Stimulated activated CD8-positive, alpha-beta memory T cell treated with anti-CD3 and anti-CD28 coated beads, Interleukin-2, amount 100 ng/mL, for 1 hour (primary cell): ENCODE results near the gene AFF4.
A peak's percentile ranks its signal among the peaks of the same experiment; 100 is the strongest.
"Not testable (repeated sequence)": the region's sequence is repeated elsewhere in the genome, so short reads cannot be mapped to it uniquely, and the experiment has no call there.

Experiments
- DNase-seq, 2 donors: peaks; one replicate each; pipeline ENCODE4 v3.0.0-alpha.2; 2020; ENCODE audit warnings: low read depth in 2 of 2

AFF4 gene

DNA sequence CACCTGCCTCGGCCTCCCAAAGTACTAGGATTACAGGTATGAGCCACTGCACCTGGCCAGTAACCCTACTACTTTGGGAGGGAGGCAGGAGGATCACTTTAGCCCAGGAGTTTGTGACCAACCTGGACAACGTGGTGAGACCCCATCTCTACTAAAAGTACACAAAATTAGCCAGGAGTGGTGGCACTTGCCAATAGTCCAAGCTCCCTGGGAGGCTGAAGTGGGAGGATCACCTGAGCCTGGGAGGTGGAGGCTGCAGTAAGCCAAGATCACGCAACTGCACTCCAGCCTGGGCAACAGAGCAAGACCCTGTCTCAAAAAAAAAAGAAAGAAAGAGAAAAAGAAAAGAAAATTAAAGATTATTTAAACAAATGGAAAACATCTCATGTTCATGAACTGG lies 107.4 kb downstream of the AFF4 start:
- DNase-seq: no peak

DNA sequence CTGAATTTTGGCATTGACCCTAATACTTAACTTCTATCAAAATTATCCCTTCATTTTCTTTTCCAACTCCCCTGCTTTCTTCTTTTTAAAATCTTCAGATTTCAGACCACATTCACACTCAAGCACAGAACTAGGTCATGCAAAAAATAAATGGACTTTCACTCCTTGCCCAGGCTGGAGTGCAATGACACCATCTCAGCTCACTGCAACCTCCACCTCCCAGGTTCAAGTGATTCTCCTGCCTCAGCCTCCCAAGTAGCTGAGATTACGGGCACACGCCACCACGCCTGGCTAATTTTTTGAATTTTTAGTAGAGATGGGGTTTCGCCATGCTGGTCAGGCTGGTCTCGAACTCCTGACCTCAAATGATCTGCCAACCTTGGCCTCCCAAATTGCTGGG lies 108.4 kb downstream of the AFF4 start:
- not testable (repeated sequence) for DNase-seq

DNA sequence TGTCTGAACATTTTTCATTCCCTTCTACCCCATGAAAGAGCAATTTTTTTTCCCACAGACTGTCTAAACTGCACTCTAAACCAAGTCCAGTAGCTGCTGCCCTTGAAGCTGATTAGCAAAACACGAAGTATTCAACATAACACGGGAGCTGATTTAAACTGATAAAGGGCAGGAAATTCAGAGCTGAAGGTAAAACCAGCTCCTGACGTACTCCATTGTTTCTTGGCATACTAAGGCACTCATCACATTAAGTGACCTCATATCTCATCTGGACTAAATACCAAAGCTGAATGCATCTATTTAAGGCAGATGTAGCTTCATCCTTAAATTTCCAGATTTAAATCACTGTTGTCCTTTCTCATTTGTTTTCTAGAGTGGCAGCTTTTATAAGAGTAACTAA lies 109.1 kb downstream of the AFF4 start:
- no peak for DNase-seq

DNA sequence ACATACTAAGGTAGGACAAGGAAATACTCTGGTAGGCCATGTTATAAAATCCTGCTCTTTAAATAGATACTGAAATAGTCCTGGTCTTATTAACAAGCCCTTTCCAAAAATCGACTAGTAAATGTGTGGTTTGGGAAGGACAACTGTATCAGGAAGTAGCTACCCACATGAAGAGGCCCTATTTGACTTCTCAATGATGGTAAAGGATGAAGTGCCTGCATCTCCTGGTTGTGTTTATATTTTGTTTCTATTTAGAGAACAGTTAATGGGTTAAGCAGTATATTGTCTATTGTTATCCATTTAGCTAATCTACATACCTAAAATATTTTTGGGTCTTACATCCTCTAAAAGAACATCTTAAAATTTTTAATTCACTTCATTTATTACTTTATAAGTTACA lies 109.6 kb downstream of the AFF4 start:
- no peak for DNase-seq

DNA sequence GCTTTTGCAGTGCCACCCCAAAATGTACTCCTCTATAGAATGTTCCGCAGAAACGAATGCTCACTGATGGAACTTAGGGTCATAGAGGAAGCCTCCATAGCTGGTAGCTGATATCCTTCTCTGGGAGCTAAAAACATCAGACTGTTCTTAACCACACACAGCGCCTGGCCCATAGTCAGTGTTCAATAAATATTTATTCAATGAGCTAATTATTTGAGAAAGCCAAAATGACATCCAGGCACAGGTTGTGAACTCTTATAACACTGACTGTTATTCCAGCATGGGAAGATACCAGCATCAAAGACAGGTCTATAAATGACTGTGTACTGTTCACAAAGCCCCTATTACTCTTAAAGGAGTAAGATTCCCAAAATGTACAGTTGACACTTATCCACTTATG lies 110.1 kb downstream of the AFF4 start:
- DNase-seq: no peak

DNA sequence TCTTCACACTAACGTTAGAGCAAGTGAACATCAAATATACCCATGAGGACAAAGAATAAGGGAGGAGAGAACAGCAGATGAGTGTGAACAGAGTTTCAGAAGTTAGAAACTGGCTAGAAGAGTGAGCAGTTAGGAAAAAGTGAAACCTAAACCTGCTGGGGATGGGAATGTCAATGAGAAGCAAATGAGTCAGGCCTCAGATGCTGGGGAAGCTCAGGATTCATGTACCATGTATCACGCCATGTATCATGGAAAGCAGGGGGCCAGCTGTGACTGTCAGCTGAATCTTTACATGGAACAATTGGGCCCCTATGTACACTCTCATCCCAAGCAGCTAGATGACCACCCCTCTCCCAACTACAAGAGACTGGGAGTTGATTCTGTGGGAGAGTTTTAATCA lies 113.4 kb downstream of the AFF4 start:
- no peak for DNase-seq

DNA sequence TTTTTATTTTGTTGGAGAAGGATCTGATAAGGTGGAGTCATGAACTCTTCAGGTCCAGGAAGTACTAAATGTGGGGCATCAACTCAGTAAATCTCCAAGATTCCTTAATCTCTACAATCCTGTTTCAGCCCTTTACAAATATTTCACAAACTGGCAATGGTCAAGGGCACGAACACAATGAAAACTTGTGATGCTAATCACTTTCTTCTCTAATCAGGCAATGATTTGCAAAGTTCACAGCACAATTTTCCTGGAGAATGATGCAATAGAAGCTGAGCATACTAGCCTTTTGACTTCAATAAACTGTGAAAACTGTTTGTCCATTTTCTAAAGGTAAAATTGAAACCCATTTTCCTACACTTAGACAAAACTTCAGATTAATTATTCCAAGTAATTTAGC lies 114.1 kb downstream of the AFF4 start:
- no peak for DNase-seq

DNA sequence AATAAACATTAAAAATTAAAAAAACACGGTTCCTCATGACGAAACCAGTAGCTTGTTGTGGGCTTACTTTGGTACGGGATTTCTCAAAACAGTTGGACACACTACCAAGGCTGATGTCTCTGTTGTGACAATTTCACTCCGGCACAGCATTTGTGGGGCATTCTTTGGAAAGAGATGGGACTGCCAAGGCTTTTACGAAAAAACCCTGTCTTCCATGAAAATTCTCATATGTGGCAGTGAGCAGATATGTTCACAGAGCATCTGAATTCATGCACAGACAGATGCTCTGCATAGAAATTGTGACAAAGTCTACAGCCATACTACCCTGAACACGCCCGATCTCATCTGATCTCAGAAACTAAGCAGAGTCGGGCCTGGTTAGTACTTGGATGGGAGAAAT lies 115.2 kb downstream of the AFF4 start:
- DNase-seq: no peak

DNA sequence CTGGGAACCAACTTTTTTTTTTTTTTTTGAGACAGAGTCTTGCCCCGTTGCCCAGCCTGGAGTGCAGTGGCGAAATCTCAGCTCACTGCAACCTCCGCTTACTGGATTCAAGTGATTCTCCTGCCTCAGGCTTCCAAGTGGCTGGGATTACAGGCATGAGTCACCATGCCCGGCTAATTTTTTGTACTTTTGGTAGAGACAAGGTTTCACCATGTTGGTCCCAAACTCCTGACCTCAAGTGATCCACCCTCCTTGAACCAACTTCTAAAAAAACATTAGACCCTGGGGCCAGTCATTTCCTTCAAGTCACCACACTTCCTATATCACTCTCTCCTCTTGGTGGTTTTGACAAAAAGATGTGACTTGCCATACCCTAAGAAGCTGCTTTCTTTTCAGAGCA lies 122.1 kb downstream of the AFF4 start:
- no peak for DNase-seq

DNA sequence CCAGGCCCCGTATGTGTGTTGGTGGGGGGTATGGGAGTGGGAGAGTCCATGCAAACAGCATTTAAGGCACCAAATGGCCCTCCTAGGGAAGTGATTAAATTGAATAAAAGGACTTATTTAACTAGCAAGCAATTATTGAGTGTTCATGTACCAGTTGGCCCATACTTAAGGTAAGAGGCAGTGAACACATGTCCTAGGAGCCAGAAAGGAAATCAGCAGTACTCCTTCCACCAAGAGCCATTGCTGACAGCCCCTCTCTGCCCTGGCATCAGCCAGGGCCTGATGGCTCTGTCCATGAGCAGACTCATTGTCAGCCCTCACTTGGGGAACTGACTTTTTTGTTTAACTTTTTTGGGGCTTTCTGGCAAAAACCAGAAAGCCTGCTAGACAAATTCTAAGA lies 122.5 kb downstream of the AFF4 start:
- DNase-seq: no peak

DNA sequence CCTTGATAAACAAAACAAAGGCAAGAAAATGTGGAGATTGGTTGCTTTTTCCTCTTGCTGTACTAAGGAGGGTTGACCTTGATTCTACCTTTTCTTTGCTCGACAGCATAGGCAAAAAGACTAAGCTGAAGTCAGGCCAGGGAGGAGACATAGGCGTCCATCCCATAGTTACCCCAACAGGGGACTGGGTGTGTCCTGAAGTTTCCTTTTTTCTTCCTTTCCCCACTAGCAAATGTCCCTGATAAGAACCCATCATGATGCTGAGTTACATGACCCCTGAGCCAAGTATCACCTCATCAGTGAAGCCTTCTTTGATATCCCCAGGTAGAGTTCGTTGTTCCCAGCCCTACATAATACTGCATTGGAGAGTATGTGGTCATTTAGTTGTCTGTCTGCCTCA lies 123.1 kb downstream of the AFF4 start:
- no peak for DNase-seq

DNA sequence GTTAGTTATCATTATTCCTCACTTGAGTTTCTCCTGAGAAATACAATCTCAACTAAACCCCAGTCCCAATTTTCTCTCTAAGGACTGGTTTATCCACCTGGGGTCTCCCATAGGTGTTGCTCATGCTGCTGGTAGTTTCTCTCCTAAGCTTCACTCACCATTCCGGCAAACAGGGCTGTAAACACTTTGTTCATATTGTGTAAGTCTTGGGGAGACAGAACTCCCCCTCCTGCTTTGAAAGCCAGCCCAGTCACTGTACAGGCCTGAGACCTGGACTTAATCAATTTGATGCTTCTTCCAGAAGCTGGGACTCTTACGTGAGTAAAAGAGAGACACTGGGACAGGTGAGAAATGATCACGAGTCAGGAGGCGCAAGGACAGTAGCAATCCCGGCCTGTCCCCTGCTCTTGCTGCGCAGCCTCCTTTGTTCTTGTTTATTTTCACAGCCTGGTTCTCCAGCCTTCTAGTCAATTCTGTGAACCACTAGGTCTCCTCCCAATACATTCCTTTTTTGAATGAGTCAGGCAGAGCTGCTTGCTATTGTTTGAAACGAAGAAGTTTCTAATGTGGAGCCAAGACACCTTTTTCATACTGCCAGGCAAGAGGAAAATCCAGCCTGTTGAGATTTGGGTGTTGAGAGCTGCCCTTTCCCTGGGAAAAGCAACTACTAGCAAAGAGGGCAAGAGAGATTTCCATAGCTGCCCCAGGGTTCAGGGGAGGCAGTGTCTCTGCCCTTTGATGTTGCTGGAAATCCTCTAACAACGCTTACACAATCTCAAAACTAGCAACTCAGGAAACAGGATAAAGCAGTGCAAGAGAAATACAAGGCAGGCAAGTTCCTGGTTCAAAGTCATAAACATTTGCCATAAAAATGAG lies 123.8 kb downstream of the AFF4 start:
- no peak for DNase-seq

DNA sequence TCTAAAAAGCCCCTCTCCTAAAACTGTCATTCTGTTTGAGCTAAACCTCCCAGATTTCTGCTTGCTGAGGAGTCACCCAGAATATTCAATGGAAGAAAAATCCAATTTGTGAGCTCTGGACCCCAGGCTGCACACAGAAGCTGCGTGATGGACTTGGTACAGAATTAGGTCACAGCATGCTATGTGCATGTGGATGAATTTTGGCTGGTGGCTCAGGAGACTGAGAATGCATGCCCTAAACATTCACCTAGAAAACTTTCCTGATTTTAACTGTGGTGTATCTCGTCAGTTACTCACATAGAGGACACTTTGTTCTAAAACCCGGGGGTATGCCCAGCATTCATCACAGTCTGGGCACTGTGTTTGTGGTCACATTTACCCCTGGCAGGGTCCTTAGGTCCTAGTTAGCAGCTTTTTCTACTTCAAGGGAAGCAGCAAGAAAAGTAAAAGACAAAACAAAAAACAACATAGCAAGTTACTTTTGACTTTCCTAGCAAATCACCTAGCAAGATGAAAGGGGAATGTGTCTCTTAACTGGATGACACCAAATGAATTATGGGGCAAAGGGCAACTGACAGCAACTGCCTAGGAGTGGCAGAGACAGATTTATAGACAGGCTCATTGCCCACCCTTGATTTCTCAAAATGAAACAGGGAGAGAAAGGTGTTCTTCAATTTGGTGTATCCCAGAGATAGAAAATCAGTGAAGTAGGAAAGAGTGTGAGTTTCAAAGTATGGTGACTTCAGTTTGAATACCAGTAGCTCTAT lies 124.7 kb downstream of the AFF4 start:
- no peak for DNase-seq

DNA sequence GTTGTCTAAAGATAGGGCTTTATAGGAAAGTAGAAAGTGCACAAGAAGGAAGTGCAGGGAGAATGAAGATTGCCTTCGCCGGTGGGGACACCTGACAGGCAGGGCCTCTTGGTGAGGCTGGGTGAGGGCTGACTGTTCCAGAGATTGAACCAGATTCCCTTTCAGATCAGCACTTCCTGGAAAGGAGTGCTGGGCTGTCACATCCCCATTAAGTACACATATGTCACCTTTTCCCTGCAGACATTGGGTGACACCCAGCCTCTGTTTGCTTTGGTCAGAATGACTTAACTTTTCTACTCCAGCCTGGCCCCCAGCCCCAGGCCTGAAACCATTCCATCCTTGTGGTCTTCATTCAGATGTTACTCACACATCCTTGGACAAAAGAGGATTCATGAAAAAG lies 125.6 kb downstream of the AFF4 start:
- DNase-seq: no peak

DNA sequence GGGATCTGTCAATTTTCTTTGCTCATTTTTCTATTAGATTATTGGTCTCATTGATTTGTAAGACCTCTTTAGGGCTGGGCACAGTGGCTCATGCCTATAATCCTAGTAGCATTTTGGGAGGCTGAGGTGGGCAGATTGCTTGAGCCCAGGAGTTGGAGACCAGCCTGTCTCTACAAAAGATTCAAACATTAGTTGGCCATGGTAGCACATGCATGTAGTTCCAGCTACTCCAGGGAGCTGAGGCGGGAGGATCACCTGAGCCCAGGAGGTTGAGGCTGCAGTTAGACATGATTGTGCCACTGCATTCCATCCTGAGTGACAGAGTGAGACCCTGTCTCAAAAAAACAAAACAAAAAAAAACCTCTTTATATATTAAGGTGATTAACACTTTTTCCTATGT lies 126.6 kb downstream of the AFF4 start:
- no peak for DNase-seq

DNA sequence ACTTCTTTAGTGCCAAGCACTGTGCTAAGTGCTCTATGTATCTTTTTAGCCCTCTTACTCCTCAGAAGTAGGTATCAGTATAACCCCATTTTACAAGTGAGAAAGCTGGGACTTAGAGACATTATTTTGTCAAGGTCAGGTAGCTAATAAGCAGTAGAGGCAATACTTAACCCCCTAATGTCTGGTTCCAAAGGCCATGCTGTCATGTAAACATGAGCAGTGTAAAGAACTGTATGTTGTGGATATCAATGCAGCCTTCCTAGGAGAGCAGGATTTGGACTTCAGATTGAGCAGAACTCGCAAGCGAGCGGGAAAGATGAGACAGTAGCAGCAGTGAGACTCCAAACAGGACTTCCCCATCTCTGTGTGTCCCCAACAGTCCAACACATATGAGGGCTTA lies 129.4 kb downstream of the AFF4 start:
- no peak for DNase-seq

DNA sequence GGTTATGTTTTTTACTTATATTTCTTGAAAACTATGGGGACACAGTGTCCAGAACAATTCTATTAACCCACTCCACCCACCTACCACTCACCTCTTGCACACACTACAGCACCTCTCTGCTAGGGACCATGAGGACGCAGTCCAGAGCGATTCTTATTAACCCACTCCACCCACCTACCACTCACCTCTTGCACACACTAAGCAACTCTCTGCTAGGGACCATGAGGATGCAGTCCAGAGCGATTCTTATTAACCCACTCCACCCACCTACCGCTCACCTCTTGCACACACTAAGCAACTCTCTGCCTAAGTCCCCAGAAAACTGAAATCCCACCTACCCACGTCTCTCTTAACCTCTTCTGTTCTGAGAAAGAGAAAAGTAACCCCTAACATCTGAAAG lies 130.8 kb downstream of the AFF4 start:
- DNase-seq: no peak

DNA sequence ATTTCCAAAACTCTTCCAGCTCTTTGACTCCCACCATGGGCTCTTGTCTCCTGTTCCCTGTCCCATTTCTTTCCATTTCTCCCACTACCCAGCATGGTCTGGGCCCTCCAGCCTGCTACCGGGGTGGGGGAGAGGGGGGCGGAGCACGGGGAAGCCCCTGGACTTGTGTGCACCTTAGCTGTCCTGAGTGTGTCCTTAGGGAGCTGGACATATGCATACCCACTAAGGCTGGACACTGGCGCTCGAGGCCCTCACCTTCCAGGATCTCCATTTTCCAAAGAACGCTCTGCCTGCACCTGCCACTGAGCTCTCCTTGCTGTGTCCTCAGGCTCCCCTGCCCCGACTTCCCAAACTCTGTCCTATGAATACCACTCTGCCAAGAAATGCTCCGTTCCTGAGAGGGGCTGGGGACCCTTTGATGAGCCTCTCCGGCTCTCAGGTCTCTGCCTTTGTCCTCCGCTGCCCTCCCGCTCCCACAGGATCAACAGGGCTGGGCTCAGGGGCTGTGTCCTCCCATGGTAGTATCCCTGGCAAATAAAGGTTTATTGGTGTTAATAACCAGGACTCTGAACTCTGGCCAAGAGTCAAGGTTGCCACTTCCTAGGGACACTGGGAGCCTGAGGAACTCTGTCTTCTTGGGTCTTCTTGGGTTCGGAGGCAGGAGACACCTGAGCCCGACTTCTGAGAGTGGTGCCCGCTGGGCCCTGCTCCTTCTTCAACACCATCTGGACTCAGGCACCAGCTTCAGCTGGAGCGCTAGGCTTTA lies 132.2 kb downstream of the AFF4 start:
- DNase-seq: no peak

DNA sequence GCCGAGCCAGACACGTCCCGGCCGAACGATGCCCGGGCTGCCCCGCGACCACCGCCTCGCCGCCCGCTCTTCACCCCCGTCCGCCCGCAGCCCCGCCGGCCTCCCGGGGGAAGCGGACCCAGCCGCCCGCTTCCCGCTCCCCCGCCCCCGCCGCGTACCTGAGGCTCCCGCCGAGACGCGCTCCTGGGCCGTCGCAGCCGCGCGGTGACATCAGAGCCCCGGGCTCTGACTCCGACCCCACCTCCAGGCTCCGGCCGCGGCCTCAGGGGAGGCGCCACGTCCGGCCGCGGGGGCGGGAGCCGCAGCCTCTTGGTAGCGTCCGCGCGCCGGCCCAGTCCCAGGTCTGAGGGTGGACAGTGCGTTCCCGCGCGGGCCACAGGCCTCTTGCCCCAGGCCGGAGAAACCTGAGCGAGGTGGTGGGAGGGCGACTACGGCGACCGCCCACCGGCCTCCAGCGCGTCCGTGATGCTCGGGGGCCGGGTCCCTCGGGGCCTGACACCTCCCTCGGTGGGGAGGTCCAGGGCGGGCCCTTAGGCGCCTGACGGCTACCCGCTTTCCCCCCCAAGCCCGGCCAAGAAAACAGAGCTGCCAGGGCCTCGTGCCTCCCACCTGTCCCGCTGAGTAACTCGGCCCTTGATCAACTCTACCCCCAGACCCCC lies 132.9 kb downstream of the AFF4 start, which contains the start of gene SHROOM1:
Gene SHROOM1, minus strand, starts transcription at position 212 of the 659 bp plus-strand sequence. CDS start 4,507 bp downstream, outside the sequence.
- DNase-seq: no peak

DNA sequence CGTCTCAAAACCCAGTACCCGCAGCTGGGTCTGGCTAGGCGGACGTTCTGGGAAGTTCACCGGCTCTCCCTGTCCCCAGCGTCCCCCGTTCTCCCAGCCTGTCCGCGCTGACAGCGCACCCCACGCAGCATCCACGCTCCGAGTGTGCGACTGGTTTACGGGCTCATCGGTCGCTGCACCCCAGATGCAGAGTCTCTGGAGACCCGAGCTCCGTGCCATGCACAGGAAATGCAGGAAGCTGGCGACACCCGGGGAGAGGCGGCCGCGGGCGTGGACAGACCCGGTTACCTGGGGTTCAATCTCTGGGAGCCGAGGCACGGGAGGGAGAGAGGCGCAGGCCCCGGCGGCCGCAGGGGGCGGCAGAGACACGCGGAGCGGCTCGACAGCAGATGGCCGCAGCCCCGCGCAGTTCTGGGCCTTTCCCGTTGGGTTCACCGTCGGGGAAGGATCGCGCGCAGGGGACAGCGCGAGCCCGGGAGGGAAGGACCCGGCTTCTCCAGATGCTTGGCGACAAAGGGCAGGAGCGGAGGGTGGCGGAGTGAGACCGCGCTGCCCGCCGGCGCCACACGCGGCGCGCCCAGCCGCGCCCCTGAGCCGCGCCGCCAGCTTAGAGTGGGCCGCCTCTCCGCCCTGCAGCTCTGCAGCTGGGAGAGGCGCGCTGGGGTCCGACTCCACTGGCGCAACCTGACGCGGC lies 133.5 kb downstream of the AFF4 start:
- peak; percentile 35 to 45 for DNase-seq

DNA sequence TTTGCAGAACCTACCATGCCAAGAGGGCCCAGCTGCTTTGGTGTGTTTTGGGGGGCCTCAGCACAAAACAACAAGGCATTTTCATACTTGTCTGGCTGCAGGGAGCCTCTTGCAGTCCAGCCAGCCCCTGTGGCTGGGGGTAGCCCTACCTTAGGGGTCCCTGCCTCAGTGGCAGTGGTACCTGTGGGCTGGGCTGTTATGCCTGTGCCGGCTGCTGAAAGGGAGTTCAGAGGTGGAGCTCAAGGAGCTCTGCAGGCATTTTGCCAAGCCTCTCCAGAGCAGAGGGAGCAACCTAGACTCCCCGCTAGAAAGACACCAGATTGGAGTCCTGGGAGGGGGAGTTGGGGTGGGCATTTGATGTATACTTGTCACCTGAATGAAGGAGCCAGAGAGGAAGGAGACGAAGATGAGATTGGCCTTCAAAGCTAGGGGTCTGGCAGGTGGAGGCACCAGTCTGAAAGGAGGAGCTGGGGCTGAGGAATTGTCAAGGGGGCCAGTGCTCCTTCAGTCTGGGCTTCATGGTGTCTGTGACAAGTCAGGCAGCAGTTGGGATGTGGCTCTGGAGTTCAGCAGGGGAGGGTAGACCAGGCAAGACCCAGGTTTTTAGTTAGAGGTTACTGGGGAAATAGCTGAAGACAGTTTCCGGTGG lies 134.5 kb downstream of the AFF4 start:
- no peak for DNase-seq
